HG03521 (cell line): ENCODE results near the gene TXNIP.

Source experiments
- ATAC-seq: cut with Tn5 transposase; IDR thresholded peaks from one replicate; pipeline ENCODE4 v1.9.1; 2021; ENCODE audit warnings: mild to moderate bottlenecking, moderate library complexity; ENCODE audit not compliant: unreplicated experiment

The TXNIP gene

DNA sequence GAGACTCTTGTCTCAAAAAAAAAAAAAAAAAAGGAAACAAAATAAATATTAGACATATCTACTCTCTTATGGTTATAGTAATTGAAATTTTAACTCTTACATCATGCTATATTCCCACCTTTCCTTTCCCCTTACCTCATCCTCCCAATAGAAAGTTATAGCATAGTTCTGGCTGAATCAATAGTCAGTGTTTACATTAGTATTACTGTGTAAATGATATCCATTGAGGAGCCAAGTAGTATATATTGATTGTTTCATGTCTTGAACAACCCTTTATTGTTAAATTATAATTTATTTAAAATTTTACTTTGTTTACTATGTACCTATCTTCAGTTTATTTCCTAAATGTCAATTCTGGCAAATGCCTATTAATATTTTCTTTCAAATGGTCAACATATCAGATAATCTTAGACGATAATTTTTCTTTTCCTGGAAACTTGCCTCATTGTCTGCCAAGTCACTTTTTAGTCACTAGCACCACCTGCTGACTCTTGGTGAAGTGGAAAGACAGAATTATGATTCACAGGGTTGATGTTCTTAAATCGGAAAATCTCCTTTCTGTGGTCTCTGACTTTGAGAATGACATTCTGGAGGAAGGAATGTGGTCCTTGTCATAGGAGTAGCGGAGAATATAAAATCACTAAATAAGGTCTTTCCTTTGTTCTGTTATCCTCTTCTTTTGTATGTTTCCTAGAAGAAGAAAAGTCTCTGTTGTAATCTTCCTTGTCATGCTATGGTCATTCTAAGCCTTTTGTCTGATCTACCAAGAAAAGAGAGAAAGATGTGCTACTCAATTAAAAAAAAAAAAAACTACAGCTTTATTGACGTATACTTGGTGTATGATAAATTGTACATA is 16.6 kb upstream of the TXNIP start:
- ATAC-seq, result no peak

DNA sequence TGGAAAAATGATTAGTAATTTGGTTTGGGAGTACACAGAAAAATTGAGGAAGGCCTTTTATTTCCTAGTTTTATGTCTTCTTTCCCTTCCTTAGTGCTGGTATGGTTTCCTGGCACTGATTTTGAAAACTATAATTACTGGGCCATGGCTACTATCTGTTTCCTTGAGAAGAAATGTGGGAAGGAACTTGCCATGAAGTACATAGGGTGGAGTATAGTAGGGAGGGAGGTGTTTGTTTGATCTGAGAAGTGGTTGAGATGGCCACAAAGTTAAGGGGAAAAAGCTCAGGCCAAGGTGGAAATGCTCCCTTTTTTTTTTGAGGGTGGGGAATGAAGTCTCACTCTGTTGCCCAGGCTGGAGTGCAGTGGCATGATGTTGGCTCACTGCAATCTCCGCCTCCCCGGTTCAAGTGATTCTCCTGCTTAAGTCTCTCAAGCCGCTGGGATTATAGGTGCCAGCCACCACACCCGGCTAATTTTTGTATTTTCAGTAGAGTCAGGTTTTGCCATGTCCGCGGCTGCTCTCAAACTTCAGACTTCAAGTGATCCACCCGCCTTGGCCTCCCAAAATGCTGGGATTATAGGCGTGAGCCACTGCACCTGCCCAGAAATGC is 13.9 kb upstream of the TXNIP start:
- ATAC-seq, result no peak

DNA sequence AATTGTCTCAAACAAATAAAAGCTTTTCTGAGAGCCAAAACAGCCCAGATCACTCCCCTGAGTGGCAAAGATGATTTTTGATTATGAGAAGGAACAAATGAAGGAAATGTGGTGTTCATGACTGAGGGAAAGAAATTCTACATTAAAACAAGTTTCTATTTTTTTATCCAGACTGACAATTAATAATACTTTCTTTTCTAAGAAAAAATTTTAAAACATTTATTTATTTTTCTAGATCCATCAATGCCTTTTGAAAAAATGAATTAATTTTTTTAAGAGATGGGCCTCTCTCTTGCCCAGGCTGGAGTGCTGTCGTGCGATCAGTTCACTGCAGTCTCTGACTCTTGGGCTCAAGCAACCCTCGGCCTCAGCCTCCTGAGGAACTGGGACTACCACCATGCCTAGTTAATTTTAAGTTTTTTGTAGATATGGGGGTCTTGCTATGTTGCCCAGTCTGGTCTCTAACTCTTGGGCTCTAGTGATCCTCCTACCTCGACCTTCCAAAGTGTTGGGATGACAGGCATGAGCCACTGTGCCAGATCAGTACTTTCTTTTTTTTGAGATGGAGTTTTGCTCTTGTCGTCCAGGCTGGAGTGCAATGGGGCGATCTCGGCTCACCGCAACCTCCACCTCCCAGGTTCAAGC is 11.2 kb upstream of the TXNIP start:
- ATAC-seq, result no peak

DNA sequence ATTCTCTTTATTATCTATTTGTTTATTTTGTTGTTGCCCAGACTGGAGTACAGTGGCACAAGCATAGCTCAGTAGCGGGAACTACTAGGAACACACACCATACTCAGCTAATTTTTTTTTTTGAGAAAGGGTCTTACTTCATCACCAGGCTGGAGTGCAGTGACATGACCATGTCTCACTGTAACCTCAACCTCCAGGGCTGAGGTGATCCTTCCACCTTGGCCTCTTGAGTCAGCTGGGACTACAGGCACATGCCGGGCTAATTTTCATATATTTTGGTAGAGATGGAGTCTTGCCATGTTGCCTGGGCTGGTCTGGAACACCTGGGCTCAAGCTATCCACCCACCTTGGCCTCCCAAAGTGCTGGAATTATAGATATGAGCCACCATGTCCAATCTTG is 5.3 kb upstream of the TXNIP start:
- ATAC-seq, result no peak

DNA sequence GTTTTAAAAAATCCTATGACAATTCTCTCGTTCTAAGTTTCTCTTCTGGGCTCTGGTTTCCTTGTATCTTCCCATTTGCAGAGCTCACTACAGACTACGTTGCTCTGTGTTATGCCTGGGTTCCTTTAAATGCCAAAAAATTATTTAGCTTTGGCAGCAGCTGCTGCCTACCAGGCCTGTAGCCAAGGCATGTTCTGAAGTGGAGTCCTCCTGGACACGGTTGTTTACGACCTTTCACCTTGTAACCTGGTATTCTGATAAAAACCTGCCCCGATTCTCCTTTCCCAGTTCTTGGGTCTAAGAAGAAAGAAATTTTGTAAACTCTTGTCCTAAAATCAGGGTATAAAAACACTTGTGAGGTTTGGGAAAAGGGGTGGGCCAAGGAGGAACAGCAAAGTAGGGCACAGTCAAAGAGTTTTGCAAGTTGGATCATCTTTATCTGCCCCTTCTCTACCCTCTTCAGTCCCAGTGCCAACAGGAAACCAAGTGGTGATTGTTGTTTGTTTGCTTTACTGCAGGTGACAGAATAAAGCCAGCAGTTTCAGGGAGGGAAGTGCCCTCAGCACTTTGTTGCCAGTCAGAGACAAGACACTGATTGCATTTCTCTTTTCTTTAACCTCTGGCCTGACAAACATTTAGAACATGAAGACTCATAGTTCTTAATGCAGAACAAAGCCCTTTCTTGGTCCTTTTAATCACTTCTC is 3.1 kb upstream of the TXNIP start:
- no peak for ATAC-seq

DNA sequence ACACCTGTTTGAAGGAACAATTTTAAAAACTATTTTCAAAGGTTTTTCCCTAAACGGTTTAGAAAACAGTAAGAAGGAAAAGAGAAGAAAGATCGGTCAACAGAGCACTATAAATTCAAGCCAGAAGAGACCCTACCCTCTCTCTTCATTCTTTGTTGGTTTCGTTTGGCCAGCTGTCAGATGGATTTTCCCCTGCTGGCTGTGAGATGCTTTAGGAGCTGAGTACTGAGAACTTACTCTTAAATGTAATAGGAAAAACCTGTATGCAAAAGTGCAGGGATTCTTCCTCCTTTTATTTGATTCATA is 1.3 kb upstream of the TXNIP start:
- ATAC-seq, result no peak

DNA sequence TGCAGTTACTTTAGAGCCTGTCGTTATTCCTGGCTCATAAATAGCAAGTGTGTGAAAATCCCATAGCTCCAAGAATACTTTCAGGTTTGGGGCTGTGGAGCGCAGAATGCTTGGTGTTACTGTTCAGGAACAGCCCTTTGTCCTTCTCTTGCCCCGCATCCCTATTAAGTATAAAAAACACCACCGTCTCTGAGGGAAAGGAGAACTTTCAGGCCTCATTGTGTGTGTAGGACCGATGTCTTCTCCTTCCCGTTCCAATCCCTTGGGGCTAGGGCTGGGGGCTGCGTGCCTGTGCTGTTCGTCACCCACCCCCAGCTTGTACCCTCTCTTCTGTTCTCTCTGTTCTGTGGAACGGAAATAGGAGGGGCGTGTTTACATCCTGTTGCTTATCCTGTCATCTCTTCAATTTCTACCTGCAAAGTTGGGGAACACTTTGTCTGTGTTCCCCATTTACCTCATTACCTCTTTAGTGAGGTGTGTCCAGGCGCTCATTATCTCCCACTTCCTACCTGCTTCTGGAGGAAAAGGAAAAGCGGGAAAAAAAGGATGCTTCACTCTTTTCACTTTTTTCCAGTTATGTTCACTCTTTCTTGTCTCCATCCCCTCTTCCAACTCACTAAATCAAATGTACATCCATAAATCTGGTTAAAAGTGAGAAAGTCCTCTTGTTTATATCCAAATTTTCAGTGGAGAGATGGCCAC is 788 bp upstream of the TXNIP start:
- ATAC-seq, result no peak

DNA sequence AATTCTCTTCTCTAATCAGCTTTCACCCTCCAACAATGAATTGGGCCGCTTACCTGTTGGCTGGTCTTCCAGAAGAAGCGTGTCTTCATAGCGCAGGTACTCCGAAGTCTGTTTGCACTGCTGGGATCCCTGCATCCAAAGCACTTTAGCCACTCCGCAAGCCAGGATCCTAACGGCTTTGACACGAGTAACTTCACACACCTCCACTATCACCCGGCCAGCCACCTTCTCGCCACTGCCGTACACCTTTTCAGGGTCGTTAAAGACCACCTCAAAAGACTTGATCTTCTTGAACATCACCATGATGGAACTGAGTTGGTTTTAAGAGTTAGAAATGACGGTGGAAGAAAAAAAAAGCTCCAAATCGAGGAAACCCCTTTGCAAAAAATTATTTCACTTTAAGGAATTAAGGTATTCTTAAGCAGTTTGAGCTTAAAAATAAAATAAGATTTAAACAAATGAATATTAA is 381 bp downstream of the TXNIP start:
- no peak for ATAC-seq

DNA sequence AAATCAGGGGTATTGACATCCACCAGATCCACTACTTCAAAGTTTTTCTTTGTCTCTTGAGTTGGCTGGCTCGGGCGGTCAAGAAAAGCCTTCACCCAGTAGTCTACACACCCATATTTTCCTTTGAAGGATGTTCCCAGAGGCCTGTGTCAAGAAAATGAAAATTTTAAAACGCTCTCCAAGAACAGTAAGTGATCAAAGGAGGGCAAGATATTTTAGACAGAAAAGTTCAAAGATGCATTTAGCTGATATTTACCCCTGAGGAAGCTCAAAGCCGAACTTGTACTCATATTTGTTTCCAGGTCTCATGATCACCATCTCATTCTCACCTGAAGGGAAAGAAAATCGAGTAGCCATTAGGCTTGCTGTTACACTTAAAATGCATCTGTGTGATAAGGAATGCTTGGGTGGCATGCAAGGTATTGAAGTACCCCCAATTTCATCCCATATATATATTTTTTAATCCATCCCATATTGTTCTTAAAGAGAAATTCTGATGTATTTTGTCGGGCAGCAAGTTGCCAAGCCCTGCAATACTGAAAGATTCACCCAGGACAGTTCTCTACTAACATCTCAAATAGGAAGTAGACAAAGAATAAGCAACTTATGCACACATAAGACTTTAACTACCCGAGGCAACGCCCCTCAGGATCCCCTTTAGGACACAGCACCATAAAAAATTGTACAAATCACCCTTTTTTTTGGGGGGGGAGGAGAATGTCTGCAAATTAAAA is 1.1 kb downstream of the TXNIP start:
- ATAC-seq, result no peak

DNA sequence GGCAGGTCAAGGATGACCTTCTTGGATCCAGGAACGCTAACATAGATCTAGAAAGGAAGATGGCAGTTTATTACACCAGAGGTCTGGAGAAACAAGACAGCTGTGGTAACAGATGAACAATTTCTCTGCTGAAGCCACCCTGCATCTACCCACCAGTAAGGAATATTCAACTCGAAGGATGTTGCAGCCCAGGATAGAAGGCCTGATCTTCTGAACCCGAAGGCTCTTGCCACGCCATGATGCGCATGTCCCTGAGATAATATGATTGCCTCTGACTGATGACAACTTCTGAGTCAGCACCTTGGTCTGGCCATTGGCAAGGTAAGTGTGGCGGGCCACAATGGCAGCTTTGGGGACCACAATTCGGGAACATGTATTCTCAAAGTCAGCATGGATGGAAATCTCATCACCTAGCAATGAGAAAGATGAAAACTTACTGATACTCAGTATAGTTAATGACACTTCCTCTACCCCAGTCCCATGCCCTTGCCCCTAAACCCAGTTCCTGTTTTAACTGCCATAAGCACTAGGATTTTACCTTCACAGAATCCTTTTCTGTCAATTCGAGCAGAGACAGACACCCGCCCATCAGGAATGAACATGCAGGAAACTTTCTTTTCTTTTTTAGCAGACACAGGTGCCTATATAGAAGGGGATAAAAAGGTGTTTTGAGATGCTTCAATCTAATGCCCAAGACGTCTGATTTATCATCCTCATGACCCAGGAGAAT is 1.8 kb downstream of the TXNIP start:
- no peak for ATAC-seq

DNA sequence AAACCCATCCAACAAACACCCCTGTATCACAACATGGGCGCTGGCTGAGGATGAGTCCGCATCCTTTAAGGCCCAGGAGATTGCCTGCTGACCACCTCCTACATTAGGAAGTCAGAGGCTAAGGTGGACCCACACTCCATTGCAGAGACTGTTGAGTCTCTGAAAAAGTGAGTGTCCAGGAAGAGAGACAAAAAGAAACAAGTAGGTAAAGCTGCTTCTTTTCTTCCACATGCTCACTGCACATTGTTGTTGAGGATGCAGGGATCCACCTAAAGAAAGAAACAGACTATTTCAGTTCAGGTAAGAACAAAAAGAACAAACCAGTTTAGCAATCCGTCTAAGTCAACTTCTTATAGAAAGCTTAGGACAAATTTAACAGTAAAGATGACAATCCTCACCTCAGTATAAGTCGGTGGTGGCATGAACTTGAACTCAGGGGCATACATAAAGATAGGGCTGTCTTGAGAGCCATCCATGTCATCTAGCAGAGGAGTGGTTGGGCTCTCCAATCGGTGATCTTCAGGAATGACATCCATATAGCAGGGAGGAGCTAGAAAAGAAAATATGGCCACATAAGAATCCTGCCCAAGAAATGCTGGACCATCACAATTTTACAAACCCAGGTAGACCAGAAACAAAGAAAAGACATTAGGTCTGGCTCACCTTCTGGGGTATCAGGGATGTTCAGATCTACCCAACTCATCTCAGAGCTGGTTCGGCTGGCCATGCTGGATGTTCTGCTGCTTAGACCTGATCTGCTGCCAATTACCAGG is 2.6 kb downstream of the TXNIP start:
- ATAC-seq, result no peak

DNA sequence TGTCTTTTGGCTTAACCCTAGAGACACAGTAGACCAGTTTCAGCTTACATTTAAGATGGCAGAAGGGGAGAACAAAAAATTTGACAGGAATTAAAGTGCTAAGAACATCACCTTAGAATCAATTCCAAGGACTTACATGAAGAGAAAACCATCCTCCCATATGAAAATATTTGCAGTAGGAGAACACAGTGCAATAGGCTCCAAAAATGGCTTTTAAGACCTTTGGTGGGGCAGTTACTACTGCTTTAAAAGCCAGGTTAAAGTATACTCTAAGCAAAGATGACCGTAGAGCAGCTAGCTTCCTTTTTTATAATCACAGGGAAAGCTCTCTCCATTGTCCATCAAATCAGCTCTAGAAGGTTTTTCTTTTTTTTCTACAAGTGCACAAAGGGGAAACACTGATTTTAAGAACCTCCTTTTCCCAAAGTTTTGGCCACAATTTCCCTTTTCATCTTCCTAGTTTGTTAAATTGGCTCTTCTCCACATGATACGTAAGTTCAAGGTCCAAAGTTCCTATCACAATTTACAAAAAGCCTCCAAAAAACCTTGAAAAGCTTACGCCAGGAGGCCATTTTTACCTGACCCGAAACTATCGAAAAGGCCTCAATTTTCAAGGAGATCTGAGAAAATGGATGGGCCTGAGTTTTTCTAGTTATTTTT is 3.3 kb downstream of the TXNIP start:
- ATAC-seq, result no peak

DNA sequence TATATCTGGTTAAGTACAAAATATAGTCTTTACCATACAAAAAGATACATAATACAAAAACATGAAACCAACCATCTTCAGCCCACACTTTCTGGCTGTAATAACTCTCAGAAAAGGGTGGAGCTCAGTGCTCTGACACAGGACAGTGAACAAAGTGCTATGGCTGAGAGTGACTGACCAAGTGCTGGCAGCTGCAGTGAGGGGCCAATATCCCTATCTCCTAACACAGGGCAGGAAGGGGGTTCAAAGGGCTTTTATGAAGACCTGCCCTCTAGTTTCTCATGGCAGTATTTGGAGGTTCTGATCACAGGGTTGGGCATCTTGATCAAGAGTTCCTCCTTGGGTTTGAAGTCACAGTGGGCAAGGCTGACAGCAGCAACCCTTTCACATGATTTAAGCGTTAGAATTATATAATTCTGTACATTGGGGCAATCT is 3.9 kb downstream of the TXNIP start:
- ATAC-seq, result no peak

DNA sequence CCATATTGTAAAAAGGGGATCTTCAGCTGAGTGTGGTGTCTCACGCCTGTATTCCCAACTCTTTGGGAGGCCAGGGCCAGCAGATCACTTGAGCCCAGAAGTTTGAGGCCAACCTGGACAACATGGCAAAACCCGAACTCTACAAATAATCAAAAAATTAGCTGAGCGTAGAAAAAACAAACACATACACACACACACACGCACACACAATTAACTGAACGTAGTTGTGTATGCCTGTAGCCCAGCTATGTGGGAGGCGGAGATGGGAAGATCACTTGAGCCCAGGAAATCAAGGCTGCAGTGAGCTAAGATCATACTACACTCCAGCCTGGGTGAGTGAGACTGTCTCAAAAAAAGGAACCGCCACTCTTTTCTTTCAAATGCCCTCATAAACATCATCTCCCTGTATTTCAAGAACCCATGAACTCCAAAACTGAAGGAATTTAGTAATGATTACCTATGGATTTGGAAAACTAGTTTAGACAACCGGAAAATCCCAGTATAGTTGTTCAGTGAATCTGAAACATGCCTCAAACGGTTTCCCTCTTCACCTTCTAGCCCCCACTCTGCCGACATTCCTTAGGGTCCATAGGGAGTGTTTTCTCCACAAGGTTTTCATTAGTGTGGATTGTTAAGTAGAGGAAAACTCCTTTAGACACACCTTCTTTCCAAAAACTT is 4.5 kb downstream of the TXNIP start:
- ATAC-seq, result no peak

DNA sequence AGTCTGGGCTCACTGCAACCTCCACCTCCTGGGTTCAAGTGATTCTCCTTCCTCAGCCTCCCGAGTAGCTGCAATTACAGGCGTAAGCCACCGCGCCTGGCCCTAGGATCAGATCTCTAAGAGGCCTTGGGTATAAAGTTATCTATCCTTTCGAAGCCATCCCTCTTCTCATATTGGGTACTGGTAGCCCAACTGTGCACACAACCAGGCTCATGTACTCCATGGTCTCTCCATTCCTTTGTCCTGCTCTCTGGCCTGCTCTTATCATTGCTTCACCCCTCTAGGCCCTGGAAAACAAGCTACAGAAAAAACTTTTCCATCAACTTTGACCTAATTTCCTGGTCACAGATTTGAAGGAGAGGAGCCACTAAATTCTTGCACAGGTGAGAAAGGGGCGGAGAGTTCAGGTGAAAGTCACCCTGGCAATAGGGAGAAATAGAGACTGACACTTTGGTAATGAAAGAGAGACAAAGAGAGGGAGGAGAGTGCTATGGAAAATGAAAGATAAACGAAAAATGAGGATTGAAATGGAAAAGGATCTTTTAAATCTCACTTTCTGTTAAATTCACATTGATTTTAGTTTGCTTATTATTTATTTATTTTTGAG is 6.0 kb downstream of the TXNIP start:
- no peak for ATAC-seq

DNA sequence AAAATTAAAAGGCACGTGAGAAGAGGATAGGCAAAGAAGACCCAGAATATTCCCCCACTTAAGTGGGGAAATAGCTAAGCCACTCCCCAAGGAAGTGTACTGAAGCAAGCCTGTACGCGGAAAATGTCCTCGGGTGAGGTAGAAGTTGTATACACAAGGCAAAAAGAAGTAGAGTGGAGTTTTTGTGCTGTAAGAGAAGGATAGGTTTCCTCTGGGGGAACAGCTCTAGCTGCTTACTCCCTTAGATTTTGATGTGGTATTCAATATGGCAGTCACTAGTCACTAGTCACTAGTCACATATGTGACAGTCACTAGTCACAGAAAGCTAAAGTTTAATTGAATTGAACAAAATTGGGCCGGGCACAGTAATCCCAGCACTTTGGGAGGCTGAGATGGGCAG is 7.6 kb downstream of the TXNIP start:
- ATAC-seq, result no peak

DNA sequence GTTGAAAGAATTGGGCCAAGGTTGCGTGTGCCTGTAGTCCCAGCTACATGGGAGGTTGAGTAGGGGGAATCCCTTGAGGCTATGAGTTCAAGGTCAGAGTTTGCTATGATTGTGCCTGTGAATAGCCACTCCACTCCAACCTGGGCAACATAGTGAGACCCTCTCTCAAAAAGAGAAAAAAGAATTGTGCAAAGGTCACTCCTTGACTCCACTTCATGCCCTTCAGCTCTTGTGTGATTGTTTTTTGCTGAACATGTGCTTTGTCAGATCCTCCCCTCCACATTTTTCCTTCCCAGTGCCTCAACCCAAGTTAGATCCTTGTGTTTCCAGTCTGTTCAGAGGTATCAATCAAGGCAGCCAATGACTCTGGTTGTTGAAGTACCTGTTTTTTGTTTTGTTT is 8.5 kb downstream of the TXNIP start:
- no peak for ATAC-seq
